ENCODE results near the gene SNN. TPM values are rescaled to one million over a fixed set of nuclear protein-coding genes. Genes with fewer than 3 reads are reported as not detected.

The SNN gene
- total RNA-seq, 1 experiment from 2014 or later, result 65.2 TPM

DNA sequence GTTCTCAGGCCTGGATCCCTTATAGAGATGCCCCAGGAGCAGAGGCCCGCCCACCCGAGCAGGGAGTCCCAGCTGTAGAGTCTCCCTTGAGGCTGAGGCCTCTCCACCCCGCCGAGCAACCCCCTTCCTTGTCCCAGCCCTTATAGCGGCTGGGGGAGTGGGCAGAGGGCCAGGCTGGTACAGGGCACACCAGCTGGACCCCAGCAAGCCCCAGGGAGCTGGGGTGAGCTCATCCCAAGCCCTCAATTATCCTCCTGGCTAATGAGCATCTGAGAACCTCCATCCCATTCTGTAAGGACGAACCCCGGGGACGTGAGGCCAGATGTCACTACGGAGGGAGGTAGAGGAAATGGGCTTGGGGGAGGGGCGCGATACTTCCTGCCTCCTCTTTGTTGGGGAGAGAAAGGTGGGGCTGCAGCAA is 3.2 kb upstream of the SNN start:
- ATAC-seq, result peak; percentile 36
- TF ChIP-seq, protein P1, sequence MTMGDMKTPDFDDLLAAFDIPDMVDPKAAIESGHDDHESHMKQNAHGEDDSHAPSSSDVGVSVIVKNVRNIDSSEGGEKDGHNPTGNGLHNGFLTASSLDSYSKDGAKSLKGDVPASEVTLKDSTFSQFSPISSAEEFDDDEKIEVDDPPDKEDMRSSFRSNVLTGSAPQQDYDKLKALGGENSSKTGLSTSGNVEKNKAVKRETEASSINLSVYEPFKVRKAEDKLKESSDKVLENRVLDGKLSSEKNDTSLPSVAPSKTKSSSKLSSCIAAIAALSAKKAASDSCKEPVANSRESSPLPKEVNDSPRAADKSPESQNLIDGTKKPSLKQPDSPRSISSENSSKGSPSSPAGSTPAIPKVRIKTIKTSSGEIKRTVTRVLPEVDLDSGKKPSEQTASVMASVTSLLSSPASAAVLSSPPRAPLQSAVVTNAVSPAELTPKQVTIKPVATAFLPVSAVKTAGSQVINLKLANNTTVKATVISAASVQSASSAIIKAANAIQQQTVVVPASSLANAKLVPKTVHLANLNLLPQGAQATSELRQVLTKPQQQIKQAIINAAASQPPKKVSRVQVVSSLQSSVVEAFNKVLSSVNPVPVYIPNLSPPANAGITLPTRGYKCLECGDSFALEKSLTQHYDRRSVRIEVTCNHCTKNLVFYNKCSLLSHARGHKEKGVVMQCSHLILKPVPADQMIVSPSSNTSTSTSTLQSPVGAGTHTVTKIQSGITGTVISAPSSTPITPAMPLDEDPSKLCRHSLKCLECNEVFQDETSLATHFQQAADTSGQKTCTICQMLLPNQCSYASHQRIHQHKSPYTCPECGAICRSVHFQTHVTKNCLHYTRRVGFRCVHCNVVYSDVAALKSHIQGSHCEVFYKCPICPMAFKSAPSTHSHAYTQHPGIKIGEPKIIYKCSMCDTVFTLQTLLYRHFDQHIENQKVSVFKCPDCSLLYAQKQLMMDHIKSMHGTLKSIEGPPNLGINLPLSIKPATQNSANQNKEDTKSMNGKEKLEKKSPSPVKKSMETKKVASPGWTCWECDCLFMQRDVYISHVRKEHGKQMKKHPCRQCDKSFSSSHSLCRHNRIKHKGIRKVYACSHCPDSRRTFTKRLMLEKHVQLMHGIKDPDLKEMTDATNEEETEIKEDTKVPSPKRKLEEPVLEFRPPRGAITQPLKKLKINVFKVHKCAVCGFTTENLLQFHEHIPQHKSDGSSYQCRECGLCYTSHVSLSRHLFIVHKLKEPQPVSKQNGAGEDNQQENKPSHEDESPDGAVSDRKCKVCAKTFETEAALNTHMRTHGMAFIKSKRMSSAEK (CRISPR knock-in tag; IDR thresholded peaks at IDR 0.05; ENCODE audit: borderline replicate concordance), result no peak
- TF ChIP-seq ZNF121 (CRISPR knock-in tag; IDR thresholded peaks at IDR 0.05), result peak; percentile 99
- 0 out of 2 replicates have a peak, but pooled peaks have one; percentile 21 for TF ChIP-seq ZBTB21 (CRISPR knock-in tag; IDR thresholded peaks at IDR 0.05; ENCODE audit: borderline replicate concordance)
- no peak for TF ChIP-seq JUN (CRISPR knock-in tag; IDR thresholded peaks at IDR 0.05)
- TF ChIP-seq, protein P2, sequence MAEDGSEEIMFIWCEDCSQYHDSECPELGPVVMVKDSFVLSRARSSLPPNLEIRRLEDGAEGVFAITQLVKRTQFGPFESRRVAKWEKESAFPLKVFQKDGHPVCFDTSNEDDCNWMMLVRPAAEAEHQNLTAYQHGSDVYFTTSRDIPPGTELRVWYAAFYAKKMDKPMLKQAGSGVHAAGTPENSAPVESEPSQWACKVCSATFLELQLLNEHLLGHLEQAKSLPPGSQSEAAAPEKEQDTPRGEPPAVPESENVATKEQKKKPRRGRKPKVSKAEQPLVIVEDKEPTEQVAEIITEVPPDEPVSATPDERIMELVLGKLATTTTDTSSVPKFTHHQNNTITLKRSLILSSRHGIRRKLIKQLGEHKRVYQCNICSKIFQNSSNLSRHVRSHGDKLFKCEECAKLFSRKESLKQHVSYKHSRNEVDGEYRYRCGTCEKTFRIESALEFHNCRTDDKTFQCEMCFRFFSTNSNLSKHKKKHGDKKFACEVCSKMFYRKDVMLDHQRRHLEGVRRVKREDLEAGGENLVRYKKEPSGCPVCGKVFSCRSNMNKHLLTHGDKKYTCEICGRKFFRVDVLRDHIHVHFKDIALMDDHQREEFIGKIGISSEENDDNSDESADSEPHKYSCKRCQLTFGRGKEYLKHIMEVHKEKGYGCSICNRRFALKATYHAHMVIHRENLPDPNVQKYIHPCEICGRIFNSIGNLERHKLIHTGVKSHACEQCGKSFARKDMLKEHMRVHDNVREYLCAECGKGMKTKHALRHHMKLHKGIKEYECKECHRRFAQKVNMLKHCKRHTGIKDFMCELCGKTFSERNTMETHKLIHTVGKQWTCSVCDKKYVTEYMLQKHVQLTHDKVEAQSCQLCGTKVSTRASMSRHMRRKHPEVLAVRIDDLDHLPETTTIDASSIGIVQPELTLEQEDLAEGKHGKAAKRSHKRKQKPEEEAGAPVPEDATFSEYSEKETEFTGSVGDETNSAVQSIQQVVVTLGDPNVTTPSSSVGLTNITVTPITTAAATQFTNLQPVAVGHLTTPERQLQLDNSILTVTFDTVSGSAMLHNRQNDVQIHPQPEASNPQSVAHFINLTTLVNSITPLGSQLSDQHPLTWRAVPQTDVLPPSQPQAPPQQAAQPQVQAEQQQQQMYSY (CRISPR knock-in tag; IDR thresholded peaks at IDR 0.05), result no peak; the same call in 1 of the 2 replicates
- TF ChIP-seq ELF4 (CRISPR knock-in tag; IDR thresholded peaks at IDR 0.05; ENCODE audit: low read depth), result no peak
- TF ChIP-seq TP53 (CRISPR knock-in tag; IDR thresholded peaks at IDR 0.05), result no peak
- no peak; the same call in 1 of the 2 replicates for TF ChIP-seq ZNF423 (CRISPR knock-in tag; IDR thresholded peaks at IDR 0.05)
- TF ChIP-seq, protein P3, sequence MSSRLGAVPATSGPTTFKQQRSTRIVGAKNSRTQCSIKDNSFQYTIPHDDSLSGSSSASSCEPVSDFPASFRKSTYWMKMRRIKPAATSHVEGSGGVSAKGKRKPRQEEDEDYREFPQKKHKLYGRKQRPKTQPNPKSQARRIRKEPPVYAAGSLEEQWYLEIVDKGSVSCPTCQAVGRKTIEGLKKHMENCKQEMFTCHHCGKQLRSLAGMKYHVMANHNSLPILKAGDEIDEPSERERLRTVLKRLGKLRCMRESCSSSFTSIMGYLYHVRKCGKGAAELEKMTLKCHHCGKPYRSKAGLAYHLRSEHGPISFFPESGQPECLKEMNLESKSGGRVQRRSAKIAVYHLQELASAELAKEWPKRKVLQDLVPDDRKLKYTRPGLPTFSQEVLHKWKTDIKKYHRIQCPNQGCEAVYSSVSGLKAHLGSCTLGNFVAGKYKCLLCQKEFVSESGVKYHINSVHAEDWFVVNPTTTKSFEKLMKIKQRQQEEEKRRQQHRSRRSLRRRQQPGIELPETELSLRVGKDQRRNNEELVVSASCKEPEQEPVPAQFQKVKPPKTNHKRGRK (CRISPR knock-in tag; IDR thresholded peaks at IDR 0.05; ENCODE audit: borderline replicate concordance), result no peak
- TF ChIP-seq TEAD1 (CRISPR knock-in tag; IDR thresholded peaks at IDR 0.05), result peak; percentile 51; the same call in 1 of the 2 replicates
- TF ChIP-seq, protein P4, sequence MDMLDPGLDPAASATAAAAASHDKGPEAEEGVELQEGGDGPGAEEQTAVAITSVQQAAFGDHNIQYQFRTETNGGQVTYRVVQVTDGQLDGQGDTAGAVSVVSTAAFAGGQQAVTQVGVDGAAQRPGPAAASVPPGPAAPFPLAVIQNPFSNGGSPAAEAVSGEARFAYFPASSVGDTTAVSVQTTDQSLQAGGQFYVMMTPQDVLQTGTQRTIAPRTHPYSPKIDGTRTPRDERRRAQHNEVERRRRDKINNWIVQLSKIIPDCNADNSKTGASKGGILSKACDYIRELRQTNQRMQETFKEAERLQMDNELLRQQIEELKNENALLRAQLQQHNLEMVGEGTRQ (CRISPR knock-in tag; IDR thresholded peaks at IDR 0.05), result 0 out of 2 replicates have a peak, but pooled peaks have one; percentile 14
- 0 out of 2 replicates have a peak, but pooled peaks have one; percentile 46 for TF ChIP-seq NR3C1 (CRISPR knock-in tag; conservative IDR thresholded peaks at IDR 0.05; ENCODE audit: low read depth)
- TF ChIP-seq, protein P5, sequence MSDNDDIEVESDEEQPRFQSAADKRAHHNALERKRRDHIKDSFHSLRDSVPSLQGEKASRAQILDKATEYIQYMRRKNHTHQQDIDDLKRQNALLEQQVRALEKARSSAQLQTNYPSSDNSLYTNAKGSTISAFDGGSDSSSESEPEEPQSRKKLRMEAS (CRISPR knock-in tag; IDR thresholded peaks at IDR 0.05), result 0 out of 2 replicates have a peak, but pooled peaks have one; percentile 36
- TF ChIP-seq, protein P6, sequence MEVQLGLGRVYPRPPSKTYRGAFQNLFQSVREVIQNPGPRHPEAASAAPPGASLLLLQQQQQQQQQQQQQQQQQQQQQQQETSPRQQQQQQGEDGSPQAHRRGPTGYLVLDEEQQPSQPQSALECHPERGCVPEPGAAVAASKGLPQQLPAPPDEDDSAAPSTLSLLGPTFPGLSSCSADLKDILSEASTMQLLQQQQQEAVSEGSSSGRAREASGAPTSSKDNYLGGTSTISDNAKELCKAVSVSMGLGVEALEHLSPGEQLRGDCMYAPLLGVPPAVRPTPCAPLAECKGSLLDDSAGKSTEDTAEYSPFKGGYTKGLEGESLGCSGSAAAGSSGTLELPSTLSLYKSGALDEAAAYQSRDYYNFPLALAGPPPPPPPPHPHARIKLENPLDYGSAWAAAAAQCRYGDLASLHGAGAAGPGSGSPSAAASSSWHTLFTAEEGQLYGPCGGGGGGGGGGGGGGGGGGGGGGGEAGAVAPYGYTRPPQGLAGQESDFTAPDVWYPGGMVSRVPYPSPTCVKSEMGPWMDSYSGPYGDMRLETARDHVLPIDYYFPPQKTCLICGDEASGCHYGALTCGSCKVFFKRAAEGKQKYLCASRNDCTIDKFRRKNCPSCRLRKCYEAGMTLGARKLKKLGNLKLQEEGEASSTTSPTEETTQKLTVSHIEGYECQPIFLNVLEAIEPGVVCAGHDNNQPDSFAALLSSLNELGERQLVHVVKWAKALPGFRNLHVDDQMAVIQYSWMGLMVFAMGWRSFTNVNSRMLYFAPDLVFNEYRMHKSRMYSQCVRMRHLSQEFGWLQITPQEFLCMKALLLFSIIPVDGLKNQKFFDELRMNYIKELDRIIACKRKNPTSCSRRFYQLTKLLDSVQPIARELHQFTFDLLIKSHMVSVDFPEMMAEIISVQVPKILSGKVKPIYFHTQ (CRISPR knock-in tag; IDR thresholded peaks at IDR 0.05), result no peak
- no peak for TF ChIP-seq ZNF263 (CRISPR knock-in tag; IDR thresholded peaks at IDR 0.05; ENCODE audit: low read depth)
- TF ChIP-seq, protein P7, sequence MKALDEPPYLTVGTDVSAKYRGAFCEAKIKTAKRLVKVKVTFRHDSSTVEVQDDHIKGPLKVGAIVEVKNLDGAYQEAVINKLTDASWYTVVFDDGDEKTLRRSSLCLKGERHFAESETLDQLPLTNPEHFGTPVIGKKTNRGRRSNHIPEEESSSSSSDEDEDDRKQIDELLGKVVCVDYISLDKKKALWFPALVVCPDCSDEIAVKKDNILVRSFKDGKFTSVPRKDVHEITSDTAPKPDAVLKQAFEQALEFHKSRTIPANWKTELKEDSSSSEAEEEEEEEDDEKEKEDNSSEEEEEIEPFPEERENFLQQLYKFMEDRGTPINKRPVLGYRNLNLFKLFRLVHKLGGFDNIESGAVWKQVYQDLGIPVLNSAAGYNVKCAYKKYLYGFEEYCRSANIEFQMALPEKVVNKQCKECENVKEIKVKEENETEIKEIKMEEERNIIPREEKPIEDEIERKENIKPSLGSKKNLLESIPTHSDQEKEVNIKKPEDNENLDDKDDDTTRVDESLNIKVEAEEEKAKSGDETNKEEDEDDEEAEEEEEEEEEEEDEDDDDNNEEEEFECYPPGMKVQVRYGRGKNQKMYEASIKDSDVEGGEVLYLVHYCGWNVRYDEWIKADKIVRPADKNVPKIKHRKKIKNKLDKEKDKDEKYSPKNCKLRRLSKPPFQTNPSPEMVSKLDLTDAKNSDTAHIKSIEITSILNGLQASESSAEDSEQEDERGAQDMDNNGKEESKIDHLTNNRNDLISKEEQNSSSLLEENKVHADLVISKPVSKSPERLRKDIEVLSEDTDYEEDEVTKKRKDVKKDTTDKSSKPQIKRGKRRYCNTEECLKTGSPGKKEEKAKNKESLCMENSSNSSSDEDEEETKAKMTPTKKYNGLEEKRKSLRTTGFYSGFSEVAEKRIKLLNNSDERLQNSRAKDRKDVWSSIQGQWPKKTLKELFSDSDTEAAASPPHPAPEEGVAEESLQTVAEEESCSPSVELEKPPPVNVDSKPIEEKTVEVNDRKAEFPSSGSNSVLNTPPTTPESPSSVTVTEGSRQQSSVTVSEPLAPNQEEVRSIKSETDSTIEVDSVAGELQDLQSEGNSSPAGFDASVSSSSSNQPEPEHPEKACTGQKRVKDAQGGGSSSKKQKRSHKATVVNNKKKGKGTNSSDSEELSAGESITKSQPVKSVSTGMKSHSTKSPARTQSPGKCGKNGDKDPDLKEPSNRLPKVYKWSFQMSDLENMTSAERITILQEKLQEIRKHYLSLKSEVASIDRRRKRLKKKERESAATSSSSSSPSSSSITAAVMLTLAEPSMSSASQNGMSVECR (CRISPR knock-in tag; IDR thresholded peaks at IDR 0.05; ENCODE audit: borderline replicate concordance), result 0 out of 2 replicates have a peak, but pooled peaks have one; percentile 53

More for the DNA sequence above, 3.2 kb upstream of the SNN start:
- no peaks in the 10 kb centered on the region for H3K9me3 Mint-ChIP-seq
- H3K4me1 Mint-ChIP-seq, result peaks cover 44% of the 10 kb centered on the region
- H3K36me3 Mint-ChIP-seq, result no peaks in the 10 kb centered on the region
- H3K27ac Mint-ChIP-seq, result 0 out of 2 replicates have a peak overlapping the region, but pooled peaks have one; percentile 41
- ChIA-PET CTCF (interaction anchor here (0.7 to 4.1 kb wide), 11 partner anchors 10 to 409 kb away, joined by 3 to 22 read pairs (median 5); partner anchors contain the start of genes SOCS1 and ZC3H7A), POLR2A (interaction anchor here (0.5 to 1.3 kb wide), 3 partner anchors 25 to 50 kb away, joined by 3 to 4 read pairs (median 3); no protein-coding TSS in a partner anchor)
- peak; percentile 55 for DNase-seq (ENCODE audit: low spot score)
- peaks cover 3% of the 10 kb centered on the region; the same call in 1 of the 2 replicates for H3K27me3 Mint-ChIP-seq (ENCODE audit: low read depth)
- no peak overlapping the region for H3K4me3 Mint-ChIP-seq
